ENCODE data around the gene GLRX2.
"Not testable (repeated sequence)": the region's sequence is repeated elsewhere in the genome, so short reads cannot be mapped to it uniquely, and the experiment has no call there.

Gene GLRX2

GRCh38 chr1:193066606-193067005, 38.6 kb downstream of the GLRX2 start:
- Mint-ChIP-seq H3K36me3 (peaks cover 1% of the 10 kb centered on the region), H3K4me3 (no peak overlapping the region), H3K9me3 (no peaks in the 10 kb centered on the region), H3K27ac (peak overlapping the region; percentile 62), H3K4me1 (peaks cover 35% of the 10 kb centered on the region), H3K27me3 (no peaks in the 10 kb centered on the region)
- no peak for ATAC-seq (ENCODE audit: low read depth)
- no peak for DNase-seq (ENCODE audit: low spot score in 2 of 2)

- ATAC-seq (ENCODE audit: low read depth): no peak
- peak overlapping the region; percentile 62 for H3K27ac Mint-ChIP-seq
- H3K4me3 Mint-ChIP-seq: no peak overlapping the region
Measured at GRCh38 chr1:193065954-193066353, 39.3 kb downstream of the GLRX2 start.

GRCh38 chr1:193062698-193063463, 42.3 kb downstream of the GLRX2 start:
- H3K9me3 Mint-ChIP-seq: no peaks in the 10 kb centered on the region
- DNase-seq (ENCODE audit: low spot score in 2 of 2): no peak
- peaks cover 33% of the 10 kb centered on the region for H3K4me1 Mint-ChIP-seq
- H3K27me3 Mint-ChIP-seq: no peaks in the 10 kb centered on the region
- peak overlapping the region; percentile 31 for H3K27ac Mint-ChIP-seq
- no peak for ATAC-seq (ENCODE audit: low read depth)
- H3K36me3 Mint-ChIP-seq: peaks cover 1% of the 10 kb centered on the region
- H3K4me3 Mint-ChIP-seq: no peak overlapping the region

More at GRCh38 chr1:193065954-193066353, 39.3 kb downstream of the GLRX2 start:
- peaks cover 35% of the 10 kb centered on the region for H3K4me1 Mint-ChIP-seq
- no peaks in the 10 kb centered on the region for H3K9me3 Mint-ChIP-seq
- H3K36me3 Mint-ChIP-seq: peaks cover 1% of the 10 kb centered on the region
- DNase-seq (ENCODE audit: low spot score in 2 of 2): no peak
- H3K27me3 Mint-ChIP-seq: no peaks in the 10 kb centered on the region

- no peak for ATAC-seq (ENCODE audit: low read depth)
- H3K4me1 Mint-ChIP-seq: peaks cover 27% of the 10 kb centered on the region
- H3K9me3 Mint-ChIP-seq: no peaks in the 10 kb centered on the region
- no peak for DNase-seq (ENCODE audit: low spot score in 2 of 2)
- H3K36me3 Mint-ChIP-seq: peaks cover 1% of the 10 kb centered on the region
- peak overlapping the region; percentile 21 for H3K27ac Mint-ChIP-seq
- H3K4me3 Mint-ChIP-seq: peak overlapping the region; percentile 45
- no peaks in the 10 kb centered on the region for H3K27me3 Mint-ChIP-seq
Measured at GRCh38 chr1:193060938-193061337, 44.3 kb downstream of the GLRX2 start.

- Mint-ChIP-seq H3K27ac (peak overlapping the region; percentile 96), H3K9me3 (no peaks in the 10 kb centered on the region), H3K27me3 (no peaks in the 10 kb centered on the region), H3K36me3 (peaks cover 1% of the 10 kb centered on the region), H3K4me3 (peak overlapping the region; percentile 43), H3K4me1 (peaks cover 24% of the 10 kb centered on the region)
- no peak for DNase-seq (ENCODE audit: low spot score in 2 of 2)
- ATAC-seq (ENCODE audit: low read depth): no peak
Measured at GRCh38 chr1:193060406-193060805, 44.8 kb downstream of the GLRX2 start.

DNA sequence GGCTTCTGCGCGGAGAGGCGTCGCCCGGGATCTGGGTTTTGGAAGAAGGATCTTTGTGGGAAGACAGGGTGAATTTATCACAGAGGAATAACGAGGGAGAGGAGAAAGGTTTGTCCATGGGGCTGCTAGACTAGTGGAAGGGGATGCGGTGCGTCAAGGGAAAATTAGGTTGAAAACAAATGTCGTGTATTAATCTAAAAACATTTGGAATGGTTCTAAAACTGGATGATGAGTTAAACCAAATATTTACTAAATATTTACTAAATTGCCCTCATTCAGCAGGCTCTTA, 45.2 kb downstream of the GLRX2 start:
- peaks cover 1% of the 10 kb centered on the region for H3K36me3 Mint-ChIP-seq

DNA sequence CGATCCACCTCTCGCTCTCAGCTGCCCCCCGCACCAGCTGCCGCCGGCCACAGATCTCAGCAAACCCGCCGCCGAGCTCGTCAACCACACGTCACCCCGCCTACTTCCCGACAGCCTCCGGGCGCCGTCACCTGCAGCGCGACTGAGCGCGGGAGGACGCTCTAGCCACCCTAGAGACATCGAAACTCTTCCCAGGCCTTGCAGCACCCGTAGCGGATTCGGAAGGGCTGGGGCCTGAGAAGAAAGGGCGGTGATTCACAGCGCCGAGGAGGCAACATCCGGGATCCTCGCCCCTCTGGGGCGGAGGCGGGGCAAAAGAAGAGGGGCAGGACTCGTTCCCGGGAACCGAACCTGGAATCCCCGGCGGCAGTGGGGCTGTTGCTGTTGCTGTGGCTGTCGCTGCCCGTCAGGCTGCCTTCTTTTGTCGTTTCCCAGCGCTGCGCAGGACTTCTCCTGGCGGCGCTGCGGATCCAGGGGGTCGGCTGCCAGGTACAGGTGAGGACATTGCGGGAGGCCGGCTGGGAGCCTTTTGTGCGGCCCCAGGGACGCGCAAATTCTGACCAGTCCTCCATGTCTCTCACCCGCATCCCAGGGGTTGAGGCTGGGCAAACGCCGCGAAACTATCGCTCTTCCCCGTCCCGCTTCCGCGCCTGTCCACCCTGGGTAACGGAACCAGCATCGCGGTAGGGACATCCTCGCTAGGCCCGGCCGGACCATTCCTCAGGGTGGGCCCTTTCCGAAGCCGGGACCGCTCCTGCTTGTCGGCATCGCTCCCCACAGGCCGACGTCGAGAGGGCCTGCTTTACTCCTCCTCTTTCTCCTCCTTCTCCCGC, 45.7 kb downstream of the GLRX2 start, which contains the start of the genes RO60 and UCHL5:
Gene RO60 (plus strand): TSS at position 331 of the 833 bp plus-strand sequence. CDS start 9,443 bp downstream, outside the sequence.
Gene UCHL5 (minus strand): TSS at position 79 of the 833 bp plus-strand sequence. CDS start 100 bp downstream, outside the sequence.
- ATAC-seq (ENCODE audit: low read depth) (peak; percentile 91), DNase-seq (ENCODE audit: low spot score in 2 of 2) (peak; percentile 80 to 88)
- Mint-ChIP-seq H3K4me1 (peaks cover 24% of the 10 kb centered on the region), H3K36me3 (peaks cover 1% of the 10 kb centered on the region), H3K4me3 (peak within 1 kb of the TSS; percentile 98), H3K27ac (peak within 1 kb of the TSS; percentile 96), H3K27me3 (no peaks in the 10 kb centered on the region), H3K9me3 (no peaks in the 10 kb centered on the region)

More for the DNA sequence above, 45.2 kb downstream of the GLRX2 start:
- no peak for DNase-seq (ENCODE audit: low spot score in 2 of 2)
- ATAC-seq (ENCODE audit: low read depth): no peak
- Mint-ChIP-seq H3K9me3 (no peaks in the 10 kb centered on the region), H3K4me3 (peak overlapping the region; percentile 98), H3K27ac (peak overlapping the region; percentile 96), H3K27me3 (no peaks in the 10 kb centered on the region), H3K4me1 (peaks cover 23% of the 10 kb centered on the region)

DNA sequence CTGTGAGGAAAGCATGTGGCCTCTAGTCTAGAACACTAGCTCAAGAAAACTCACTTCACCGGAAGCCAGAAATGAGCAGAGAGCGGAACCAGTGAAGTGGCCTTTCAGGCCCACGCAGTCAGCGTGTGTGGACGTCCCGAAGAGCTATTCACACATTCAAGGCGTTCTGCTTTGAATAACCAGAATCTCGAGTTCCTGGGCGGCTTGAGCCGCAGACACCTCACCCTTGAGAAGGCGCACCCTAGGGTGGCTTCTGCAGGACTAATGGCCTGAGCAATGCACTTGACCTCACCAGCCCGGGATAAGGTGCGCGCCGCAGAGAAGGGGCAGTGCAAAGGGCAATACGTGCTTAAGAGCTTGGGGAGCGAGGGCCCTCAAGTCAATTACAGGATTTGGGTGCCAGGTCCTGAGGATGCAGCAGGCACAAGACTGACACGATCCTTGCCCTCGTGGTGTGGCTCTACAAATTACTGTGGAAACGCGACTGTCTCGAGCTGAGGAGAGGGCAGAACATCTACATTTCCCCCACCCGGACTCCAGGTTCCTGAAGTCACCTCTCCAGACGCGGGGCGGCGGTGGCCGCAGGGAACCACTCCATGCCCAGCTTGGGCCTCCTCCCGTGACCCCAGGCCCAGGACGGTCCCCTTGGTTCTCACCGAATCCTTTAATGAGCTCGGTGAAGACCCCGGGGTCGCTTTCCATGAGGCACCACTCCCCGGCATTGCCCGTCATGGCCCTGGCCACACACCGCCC, 46.5 kb downstream of the GLRX2 start:
- peak; percentile 26 to 46 for DNase-seq (ENCODE audit: low spot score in 2 of 2)
- Mint-ChIP-seq H3K36me3 (peaks cover 1% of the 10 kb centered on the region), H3K27ac (peak overlapping the region; percentile 96), H3K4me1 (peaks cover 24% of the 10 kb centered on the region), H3K27me3 (no peaks in the 10 kb centered on the region), H3K9me3 (no peaks in the 10 kb centered on the region), H3K4me3 (peak overlapping the region; percentile 98)
- ATAC-seq (ENCODE audit: low read depth): peak; percentile 16

- peaks cover 17% of the 10 kb centered on the region for H3K4me1 Mint-ChIP-seq
- no peaks in the 10 kb centered on the region for H3K27me3 Mint-ChIP-seq
- H3K27ac Mint-ChIP-seq: no peak overlapping the region
- no peaks in the 10 kb centered on the region for H3K9me3 Mint-ChIP-seq
- DNase-seq (ENCODE audit: low spot score in 2 of 2) (no peak), ATAC-seq (ENCODE audit: low read depth) (no peak)
- H3K4me3 Mint-ChIP-seq: no peak overlapping the region
- H3K36me3 Mint-ChIP-seq: peaks cover 4% of the 10 kb centered on the region
Measured at GRCh38 chr1:193054169-193054675, 51.0 kb downstream of the GLRX2 start.

DNA sequence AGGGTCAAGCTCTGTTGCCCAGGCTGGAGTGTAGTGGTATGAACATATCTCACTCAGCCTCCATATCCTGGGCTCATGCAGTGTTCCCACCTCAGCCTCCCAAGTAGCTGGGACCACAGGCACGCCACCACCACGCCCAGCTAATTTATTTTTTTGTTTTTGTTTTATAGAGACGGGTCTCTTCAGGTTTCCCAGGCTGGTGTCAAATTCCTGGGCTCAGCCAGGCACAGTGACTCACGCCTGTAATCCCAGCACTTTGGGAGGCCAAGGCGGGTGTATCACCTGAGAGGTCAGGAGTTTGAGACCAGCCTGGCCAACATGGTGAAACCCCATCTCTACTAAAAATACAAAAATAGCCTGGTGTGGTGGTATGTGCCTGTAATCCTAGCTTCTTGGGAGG, 56.3 kb downstream of the GLRX2 start:
- H3K27me3 Mint-ChIP-seq; H3K4me3 Mint-ChIP-seq; DNase-seq (ENCODE audit: low spot score in 2 of 2); H3K27ac Mint-ChIP-seq; H3K4me1 Mint-ChIP-seq; ATAC-seq (ENCODE audit: low read depth); H3K9me3 Mint-ChIP-seq: not testable (repeated sequence)
- peaks cover 11% of the 10 kb centered on the region for H3K36me3 Mint-ChIP-seq
